IMR-90 (cell line): ENCODE data around the gene DEPDC5. TPM values are rescaled to one million over a fixed set of nuclear protein-coding genes. Genes with fewer than 3 reads are reported as not detected.

Experiments used
- ATAC-seq: fragments of 200-7000 bp; cut with Tn5 transposase; 2 replicates; pipeline ENCODE4 v1.9.1; 2020; ENCODE audit warnings: low read depth, mild to moderate bottlenecking, moderate library complexity
- BruUV-seq: library from RNA; stranded (reverse); fragments of 400-500 nt; replicated peaks from 2 replicates; lab custom pipeline; 2021; lab: Mats Ljungman, UMichigan
- CTCF ChIA-PET: fragments of 300-600 bp; formaldehyde crosslinking; extraction: SDS; loops from one replicate; lab custom pipeline; 2021; ENCODE audit warnings: antibody characterized with exemption; lab: Yijun Ruan, JAX
- POLR2A ChIA-PET: fragments of 300-600 bp; sonication (Branson Sonifier 250); formaldehyde crosslinking; loops from one replicate; lab custom pipeline; 2022; ENCODE audit warnings: antibody characterized with exemption; ENCODE audit not compliant: unreplicated experiment; lab: Charles Lee
- DNase-seq: peaks from one replicate; pipeline ENCODE4 v3.0.0; 2013
- H2AFZ ChIP-seq: replicated peaks from 2 replicates; pipeline ENCODE3; 2013; ENCODE audit warnings: low read length, mild to moderate bottlenecking; ENCODE audit not compliant: poor library complexity
- H2AK5ac ChIP-seq: 2 replicates; pipeline ENCODE4 v1.6.1; 2013; ENCODE audit warnings: low read depth, low read length, inconsistent platforms
- H2AK9ac ChIP-seq: replicated peaks from 2 replicates; pipeline ENCODE3; 2013; ENCODE audit warnings: mild to moderate bottlenecking, low read depth, low read length, moderate library complexity; ENCODE audit not compliant: poor library complexity
- H2BK120ac ChIP-seq: 2 replicates; pipeline ENCODE4 v1.6.1; 2013; ENCODE audit warnings: low read depth, low read length, inconsistent platforms
- H2BK15ac ChIP-seq: 3 replicates; pipeline ENCODE4 v1.6.1; 2013; ENCODE audit warnings: low read depth, low read length, inconsistent platforms
- H2BK20ac ChIP-seq: 2 replicates; pipeline ENCODE4 v1.6.1; 2013; ENCODE audit warnings: low read depth, mild to moderate bottlenecking, inconsistent platforms, low read length, moderate library complexity
- H2BK5ac ChIP-seq: 2 replicates; pipeline ENCODE4 v1.6.1; 2013; ENCODE audit warnings: mild to moderate bottlenecking, low read depth, low read length, inconsistent platforms; ENCODE audit not compliant: poor library complexity, severe bottlenecking
- H3K14ac ChIP-seq: replicated peaks from 2 replicates; pipeline ENCODE4 v1.6.1; 2013; ENCODE audit warnings: low read depth, low read length, inconsistent platforms
- H3K18ac ChIP-seq: 2 replicates; pipeline ENCODE4 v1.6.1; 2013; ENCODE audit warnings: low read depth, low read length, control low read depth
- H3K23ac ChIP-seq: 2 replicates; pipeline ENCODE4 v1.6.1; 2013; ENCODE audit warnings: low read depth, low read length, inconsistent platforms
- H3K27ac ChIP-seq: 2 replicates; pipeline ENCODE4 v1.5.1; 2013; ENCODE audit warnings: mild to moderate bottlenecking, control low read depth, low read length; ENCODE audit not compliant: insufficient read depth
- H3K27me3 ChIP-seq: 2 replicates; pipeline ENCODE4 v1.6.1; 2013; ENCODE audit warnings: low read length; ENCODE audit not compliant: control insufficient read depth, insufficient read depth
- H3K36me3 ChIP-seq: 2 replicates; pipeline ENCODE4 v1.6.1; 2013; ENCODE audit warnings: low read length, mixed read lengths; ENCODE audit not compliant: control insufficient read depth, insufficient read depth
- H3K4ac ChIP-seq: 2 replicates; pipeline ENCODE4 v1.6.1; 2013; ENCODE audit warnings: low read depth, low read length, inconsistent platforms
- H3K4me1 ChIP-seq: 2 replicates; pipeline ENCODE4 v1.6.1; 2013; ENCODE audit warnings: low read length, mixed read lengths; ENCODE audit not compliant: control insufficient read depth, insufficient read depth
- H3K4me2 ChIP-seq: 2 replicates; pipeline ENCODE4 v1.6.1; 2013; ENCODE audit warnings: low read depth, mild to moderate bottlenecking, control low read depth, low read length, moderate library complexity
- H3K4me3 ChIP-seq: 2 replicates; pipeline ENCODE4 v1.5.1; 2013; ENCODE audit warnings: low read depth, mild to moderate bottlenecking, control low read depth, low read length, moderate library complexity; ENCODE audit not compliant: insufficient read depth
- H3K56ac ChIP-seq: 2 replicates; pipeline ENCODE4 v1.6.1; 2013; ENCODE audit warnings: low read length, inconsistent platforms; ENCODE audit not compliant: insufficient read depth; ENCODE audit errors: extremely low read depth
- H3K79me1 ChIP-seq, 2 experiments: 2 replicates each; pipeline ENCODE4 v1.6.1; 2013; ENCODE audit warnings: low read length in 2 of 2, inconsistent platforms in 1 of 2, low read depth in 1 of 2
- H3K9ac ChIP-seq: 2 replicates; pipeline ENCODE4 v1.6.1; 2013; ENCODE audit warnings: low read depth, low read length, control low read depth
- H3K9me1 ChIP-seq: 2 replicates; pipeline ENCODE4 v1.6.1; 2013; ENCODE audit warnings: low read length, inconsistent platforms; ENCODE audit not compliant: insufficient read depth
- H3K9me3 ChIP-seq: 2 replicates; pipeline ENCODE4 v1.6.1; 2013; ENCODE audit warnings: low read length; ENCODE audit not compliant: control insufficient read depth, insufficient read depth
- H4K20me1 ChIP-seq: 2 replicates; pipeline ENCODE4 v1.6.1; 2013; ENCODE audit warnings: low read length, inconsistent platforms; ENCODE audit not compliant: insufficient read depth
- H4K5ac ChIP-seq: 2 replicates; pipeline ENCODE4 v1.6.1; 2013; ENCODE audit warnings: mild to moderate bottlenecking, low read depth, low read length, control low read depth
- H4K8ac ChIP-seq, 2 experiments: 2 replicates each; pipeline ENCODE4 v1.6.1; 2013; ENCODE audit warnings: low read depth in 2 of 2, low read length in 2 of 2, control low read depth in 1 of 2, inconsistent platforms in 1 of 2
- H4K91ac ChIP-seq: 2 replicates; pipeline ENCODE4 v1.6.1; 2013; ENCODE audit warnings: low read depth, low read length, inconsistent platforms; ENCODE audit not compliant: insufficient read depth
- CHD1 ChIP-seq: IDR thresholded peaks from 2 replicates; pipeline ENCODE4 v1.6.1; 2012; ENCODE audit warnings: low read depth, low read length, improper control_type of control experiment
- CTCF ChIP-seq: conservative IDR thresholded peaks from 2 replicates; pipeline ENCODE4 v1.5.1; 2012; ENCODE audit warnings: mild to moderate bottlenecking, low read depth, low read length, improper control_type of control experiment
- ELK1 ChIP-seq: fragments of 150-350 bp; IDR thresholded peaks from 2 replicates; pipeline ENCODE4 v1.6.1; 2016; ENCODE audit warnings: low read depth, mild to moderate bottlenecking, low read length, moderate library complexity, borderline replicate concordance
- FOS ChIP-seq: fragments of 150-350 bp; IDR thresholded peaks from 2 replicates; pipeline ENCODE4 v1.6.1; 2016; ENCODE audit warnings: low read depth, low read length
- MAZ ChIP-seq: IDR thresholded peaks from 2 replicates; pipeline ENCODE4 v1.6.1; 2012; ENCODE audit warnings: low read depth, mild to moderate bottlenecking, low read length, improper control_type of control experiment, moderate library complexity, borderline replicate concordance
- MXI1 ChIP-seq: IDR thresholded peaks from 2 replicates; pipeline ENCODE4 v1.6.1; 2012; ENCODE audit warnings: low read depth, mild to moderate bottlenecking, low read length, moderate library complexity, borderline replicate concordance
- NFE2L2 ChIP-seq: fragments of 150-350 bp; IDR thresholded peaks from 2 replicates; pipeline ENCODE4 v1.6.1; 2016; ENCODE audit warnings: low read depth, mild to moderate bottlenecking, low read length
- POLR2A ChIP-seq: IDR thresholded peaks from 2 replicates; pipeline ENCODE4 v1.6.1; 2012; ENCODE audit warnings: mild to moderate bottlenecking, low read depth, low read length
- RAD21 ChIP-seq: IDR thresholded peaks from 2 replicates; pipeline ENCODE4 v1.6.1; 2012; ENCODE audit warnings: low read length, improper control_type of control experiment
- RCOR1 ChIP-seq: IDR thresholded peaks from 2 replicates; pipeline ENCODE4 v1.6.1; 2012; ENCODE audit warnings: mild to moderate bottlenecking, low read length, improper control_type of control experiment; ENCODE audit not compliant: insufficient replicate concordance
- RFX5 ChIP-seq: IDR thresholded peaks from 2 replicates; pipeline ENCODE4 v1.8.0; 2012; ENCODE audit warnings: low read depth, mild to moderate bottlenecking, low read length, moderate library complexity
- SMC3 ChIP-seq: fragments of 150-350 bp; IDR thresholded peaks from 2 replicates; pipeline ENCODE4 v1.6.1; 2016; ENCODE audit warnings: low read depth, mild to moderate bottlenecking, antibody characterized with exemption, low read length, moderate library complexity
- WGBS, 2 experiments: methylation state at CpG; one replicate each; pipeline versions ENCODE4 v1.1.5 to v1.1.7; 2013; ENCODE audit warnings: missing lambda C conversion rate in 2 of 2; ENCODE audit not compliant: insufficient read length in 1 of 2; ENCODE audit errors: extremely low coverage in 2 of 2; 5-methylcytosine and 5-hydroxymethylcytosine counted together
- dilution Hi-C: fragments of 300-500 bp; cut with HindIII; formaldehyde crosslinking; loops from one replicate; pipeline ENCODE4 v1.14.3; 2018; ENCODE audit warnings: low sequenced_read_pairs; ENCODE audit not compliant: unreplicated experiment
- in situ Hi-C: fragments of 300-500 bp; cut with MboI; formaldehyde crosslinking; loops from 3 replicates; pipeline ENCODE4 v1.14.3; 2019; ENCODE audit warnings: low sequenced_read_pairs, inconsistent platforms, mixed read lengths
- intact Hi-C: fragments of 100-400 bp; cut with micrococcal nuclease; formaldehyde crosslinking; loops from 2 replicates; pipeline ENCODE4 v1.10.0; 2022
- polyA plus RNA-seq, 3 experiments: library from polyadenylated mRNA; depleted of rRNA; stranded (reverse); fragments of >200 nt; gene quantifications; 2 replicates each; pipeline ENCODE4 v1.2.3, GENCODE V29; 2012; ENCODE audit warnings: low replicate concordance in 1 of 3
- total RNA-seq: library from RNA; depleted of rRNA; stranded (reverse); fragments of >200 nt; gene quantifications from 2 replicates; pipeline ENCODE4 v1.2.3, GENCODE V29; 2012
- TF ChIP-seq, protein P1 (sequence below): fragments of 150-350 bp; IDR thresholded peaks from 2 replicates; pipeline ENCODE4 v1.6.1; 2017; ENCODE audit warnings: mild to moderate bottlenecking, antibody characterized with exemption, low read length, low read depth

DEPDC5 gene
- total and polyA plus RNA-seq, 2 of the 4 experiments (the other 2 are of a cell fraction): 6.6 to 12.9 TPM

- TF ChIP-seq RCOR1: no peak
- TF ChIP-seq SMC3: no peak
- no peak for TF ChIP-seq RAD21
- no peak for TF ChIP-seq ELK1
- no peak for TF ChIP-seq CTCF
- TF ChIP-seq, protein P1, sequence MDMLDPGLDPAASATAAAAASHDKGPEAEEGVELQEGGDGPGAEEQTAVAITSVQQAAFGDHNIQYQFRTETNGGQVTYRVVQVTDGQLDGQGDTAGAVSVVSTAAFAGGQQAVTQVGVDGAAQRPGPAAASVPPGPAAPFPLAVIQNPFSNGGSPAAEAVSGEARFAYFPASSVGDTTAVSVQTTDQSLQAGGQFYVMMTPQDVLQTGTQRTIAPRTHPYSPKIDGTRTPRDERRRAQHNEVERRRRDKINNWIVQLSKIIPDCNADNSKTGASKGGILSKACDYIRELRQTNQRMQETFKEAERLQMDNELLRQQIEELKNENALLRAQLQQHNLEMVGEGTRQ: no peak
- TF ChIP-seq FOS: no peak
- no peak for TF ChIP-seq POLR2A
- no peak for TF ChIP-seq NFE2L2
- TF ChIP-seq MAZ: no peak
- TF ChIP-seq RFX5: no peak
- TF ChIP-seq CHD1: no peak
- TF ChIP-seq MXI1: no peak
- Histone ChIP-seq H3K9ac (no peak overlapping the region), H3K27ac (no peak overlapping the region), H3K18ac (no peak overlapping the region), H3K36me3 (peaks cover 44% of the 10 kb centered on the region), H4K91ac (no peak overlapping the region), H3K4ac (no peak overlapping the region), H2BK5ac (no peak overlapping the region), H3K4me3 (no peak overlapping the region), H3K79me1 (no peaks in the 10 kb centered on the region), H3K4me1 (peaks cover 9% of the 10 kb centered on the region), H3K23ac (no peak overlapping the region), H4K20me1 (peaks cover 12% of the 10 kb centered on the region), H3K9me3 (no peaks in the 10 kb centered on the region), H2BK15ac (no peak overlapping the region), H3K56ac (no peak overlapping the region), H2BK120ac (no peak overlapping the region), H3K4me2 (no peak overlapping the region), H3K27me3 (no peaks in the 10 kb centered on the region), H2AK9ac (no peak overlapping the region), H2BK20ac (no peak overlapping the region), H2AFZ (no peak overlapping the region), H4K5ac (no peak overlapping the region), H3K9me1 (peaks cover 14% of the 10 kb centered on the region), H2AK5ac (no peak overlapping the region), H3K14ac (no peak overlapping the region), H4K8ac (no peak overlapping the region)
- POLR2A ChIA-PET: no interaction called here
- dilution Hi-C loops (no loop called here), intact Hi-C loops (no loop called here), in situ Hi-C loops (no loop called here)
- WGBS, 2 experiments: no CpG with 5 or more reads among the region's 4 CpGs
- no peak for DNase-seq
- CTCF ChIA-PET: no interaction called here
- ATAC-seq: no peak
- BruUV-seq: no TSS peak
These were observed 89.7 kb downstream of the DEPDC5 start for GRCh38 chr22:31843526-31843925.
